Skin of body (tissue), 2 donors: ENCODE measurements around the gene TBPL1. TPM values are rescaled to one million over a fixed set of nuclear protein-coding genes. Genes with fewer than 3 reads are reported as not detected.

Experiments
- DNase-seq: peaks from one replicate; lab custom pipeline; 2025; lab: John Stamatoyannopoulos, UW
- total RNA-seq: library from RNA; depleted of rRNA; stranded (reverse); fragments of >200 nt; gene quantifications from one replicate; pipeline ENCODE4 v1.2.3, GENCODE V29; 2014

TBPL1 gene
- total RNA-seq, 1 donor from 2014 or later, result 22.0 TPM

- DNase-seq, result no peak
These were observed 52.8 kb downstream of the TBPL1 start for GRCh38 chr6:134005800-134006199.

- DNase-seq, result no peak
These were observed 54.1 kb downstream of the TBPL1 start for GRCh38 chr6:134007077-134007476.

- no peak for DNase-seq
These were observed 56.9 kb downstream of the TBPL1 start for GRCh38 chr6:134009876-134010275.

GRCh38 chr6:134010400-134010799 is 57.4 kb downstream of the TBPL1 start:
- no peak for DNase-seq

GRCh38 chr6:134010974-134011373 is 58.0 kb downstream of the TBPL1 start:
- no peak for DNase-seq

GRCh38 chr6:134014588-134015137 is 61.6 kb downstream of the TBPL1 start:
- no peak for DNase-seq

GRCh38 chr6:134015719-134016557 is 62.9 kb downstream of the TBPL1 start:
- no peak for DNase-seq

- no peak for DNase-seq
These were observed 63.5 kb downstream of the TBPL1 start for GRCh38 chr6:134016558-134016814.

- DNase-seq, result no peak
These were observed 67.0 kb downstream of the TBPL1 start for GRCh38 chr6:134020071-134020470.

- DNase-seq, result no peak
These were observed 67.5 kb downstream of the TBPL1 start for GRCh38 chr6:134020543-134020942.

GRCh38 chr6:134020968-134021367 is 67.9 kb downstream of the TBPL1 start:
- no peak for DNase-seq

GRCh38 chr6:134021396-134022122 is 68.5 kb downstream of the TBPL1 start:
- no peak for DNase-seq

GRCh38 chr6:134022650-134023049 is 69.6 kb downstream of the TBPL1 start:
- no peak for DNase-seq

- DNase-seq, result no peak
These were observed 73.6 kb downstream of the TBPL1 start for GRCh38 chr6:134026597-134026996.

- no peak for DNase-seq
These were observed 75.4 kb downstream of the TBPL1 start for GRCh38 chr6:134028438-134028837.

GRCh38 chr6:134029495-134030455 is 76.8 kb downstream of the TBPL1 start:
- no peak for DNase-seq

- no peak for DNase-seq
These were observed 78.8 kb downstream of the TBPL1 start for GRCh38 chr6:134031696-134032255.

GRCh38 chr6:134034478-134034877 is 81.5 kb downstream of the TBPL1 start:
- no peak for DNase-seq

- no peak for DNase-seq
These were observed 82.2 kb downstream of the TBPL1 start for GRCh38 chr6:134034961-134035822.

GRCh38 chr6:134035823-134036296 is 82.8 kb downstream of the TBPL1 start:
- no peak for DNase-seq
